Osteoblast (primary cell): ENCODE data around the gene CAMK2B. TPM values are rescaled to one million over a fixed set of nuclear protein-coding genes. Genes with fewer than 3 reads are reported as not detected.
A peak's percentile ranks its signal among the peaks of the same experiment; 100 is the strongest.

Source experiments
- DNase-seq: peaks from one replicate; pipeline ENCODE4 v3.0.0; 2011; ENCODE audit warnings: low spot score, mixed read lengths; ENCODE audit not compliant: insufficient read length; ENCODE audit errors: missing footprints
- H2AFZ ChIP-seq: 2 replicates; pipeline ENCODE4 v1.6.0; 2011; ENCODE audit warnings: mild to moderate bottlenecking, low read length
- H3K27ac ChIP-seq: 2 replicates; pipeline ENCODE4 v1.5.1; 2011; ENCODE audit warnings: mild to moderate bottlenecking, low read depth, low read length, moderate library complexity
- H3K27me3 ChIP-seq: 2 replicates; pipeline ENCODE4 v1.6.0; 2012; ENCODE audit warnings: mild to moderate bottlenecking, control low read depth, inconsistent platforms, low read length, moderate library complexity; ENCODE audit not compliant: insufficient read depth
- H3K36me3 ChIP-seq: 2 replicates; pipeline ENCODE4 v1.5.1; 2011; ENCODE audit warnings: mild to moderate bottlenecking, low read length, control low read depth, moderate library complexity; ENCODE audit not compliant: insufficient read depth
- H3K4me1 ChIP-seq: 2 replicates; pipeline ENCODE4 v1.5.1; 2011; ENCODE audit warnings: mild to moderate bottlenecking, low read length, control low read depth, moderate library complexity; ENCODE audit not compliant: insufficient read depth
- H3K4me2 ChIP-seq: 2 replicates; pipeline ENCODE4 v1.6.0; 2011; ENCODE audit warnings: mild to moderate bottlenecking, low read length; ENCODE audit not compliant: insufficient read depth
- H3K4me3 ChIP-seq: fragments of 200-600 bp; sonication (generic); 3 replicates; pipeline ENCODE4 v1.5.1; 2012; ENCODE audit warnings: mild to moderate bottlenecking, low read length, inconsistent platforms; ENCODE audit not compliant: insufficient read depth
- H3K79me2 ChIP-seq: 2 replicates; pipeline ENCODE4 v1.6.0; 2012; ENCODE audit warnings: mild to moderate bottlenecking, low read length, control low read depth, inconsistent platforms; ENCODE audit not compliant: insufficient read depth
- H3K9me3 ChIP-seq: 2 replicates; pipeline ENCODE4 v1.5.1; 2011; ENCODE audit warnings: low read depth, low read length, control low read depth
- H4K20me1 ChIP-seq: 2 replicates; pipeline ENCODE4 v1.6.0; 2012; ENCODE audit warnings: mild to moderate bottlenecking, low read length, control low read depth; ENCODE audit not compliant: insufficient read depth
- CTCF ChIP-seq: IDR thresholded peaks from 2 replicates; pipeline ENCODE4 v1.5.1; 2011; ENCODE audit warnings: mild to moderate bottlenecking, low read depth, low read length, moderate library complexity; ENCODE audit errors: extremely low read depth
- total RNA-seq: library from RNA; depleted of rRNA; stranded (reverse); fragments of >200 nt; gene quantifications from 2 replicates; pipeline ENCODE4 v1.2.3, GENCODE V29; 2012

Gene CAMK2B
- total RNA-seq, 1 donor = not detected

DNA sequence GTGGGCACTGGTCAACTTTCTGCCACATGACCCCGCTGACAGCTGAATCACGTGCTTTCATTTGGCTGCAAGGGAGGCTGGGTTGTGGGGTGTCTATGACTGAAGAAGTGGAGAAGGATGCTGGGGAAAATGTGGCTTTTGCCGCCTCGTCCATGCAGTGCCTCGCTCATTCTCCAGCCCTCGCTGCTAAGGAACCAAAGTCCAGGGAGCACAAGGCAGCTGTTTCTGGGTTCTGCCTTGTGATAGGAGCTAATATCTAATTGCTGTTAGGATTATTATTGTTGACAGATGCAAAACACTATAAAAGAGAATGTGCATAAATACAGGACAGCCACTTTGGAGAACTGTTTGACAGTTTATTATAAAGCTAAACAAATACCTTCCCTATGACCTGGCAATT lies 4.9 kb upstream of the CAMK2B start:
- Histone ChIP-seq H3K9me3 (no peaks in the 10 kb centered on the region), H3K27ac (no peak overlapping the region), H3K36me3 (no peaks in the 10 kb centered on the region), H3K4me2 (no peak overlapping the region), H3K4me1 (no peaks in the 10 kb centered on the region), H3K27me3 (peaks cover 21% of the 10 kb centered on the region), H2AFZ (no peak overlapping the region), H3K4me3 (no peak overlapping the region), H3K79me2 (no peaks in the 10 kb centered on the region), H4K20me1 (no peaks in the 10 kb centered on the region)
- no peak for DNase-seq
- no peak for TF ChIP-seq CTCF

- Histone ChIP-seq H3K79me2 (no peaks in the 10 kb centered on the region), H3K4me1 (no peaks in the 10 kb centered on the region), H2AFZ (no peak overlapping the region), H3K4me3 (no peak overlapping the region), H3K27ac (no peak overlapping the region), H3K9me3 (no peaks in the 10 kb centered on the region), H4K20me1 (no peaks in the 10 kb centered on the region), H3K4me2 (no peak overlapping the region), H3K36me3 (no peaks in the 10 kb centered on the region), H3K27me3 (peaks cover 21% of the 10 kb centered on the region)
- peak; percentile 32 for DNase-seq
- no peak for TF ChIP-seq CTCF
Measured at GRCh38 chr7:44329888-44330287, 4.5 kb upstream of the CAMK2B start.

DNA sequence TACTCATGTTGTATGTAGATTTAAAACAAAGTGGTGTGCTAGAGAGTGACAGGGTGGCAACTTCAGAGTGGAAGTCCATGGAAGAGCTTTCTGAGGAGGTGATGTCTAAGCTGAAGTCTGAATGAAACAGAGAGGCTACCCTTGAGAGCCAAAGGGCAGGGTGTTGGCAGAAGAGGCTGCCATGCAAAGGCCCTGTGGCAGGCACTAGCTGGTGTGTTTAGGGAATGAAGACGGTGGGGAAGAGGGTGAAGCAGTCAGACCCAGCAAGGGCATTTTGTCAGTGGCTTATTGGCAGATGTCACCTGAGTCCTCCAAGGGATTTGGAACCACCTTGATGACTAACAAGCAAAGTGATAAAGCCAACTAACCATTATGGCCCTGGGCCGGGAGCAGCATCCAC lies 3.7 kb upstream of the CAMK2B start:
- H3K36me3 ChIP-seq = no peaks in the 10 kb centered on the region

GRCh38 chr7:44327981-44328380 lies 2.6 kb upstream of the CAMK2B start:
- H3K4me3 ChIP-seq = no peak overlapping the region
- no peak for TF ChIP-seq CTCF
- no peaks in the 10 kb centered on the region for H3K36me3 ChIP-seq
- no peaks in the 10 kb centered on the region for H3K4me1 ChIP-seq
- no peak overlapping the region for H3K27ac ChIP-seq
- H4K20me1 ChIP-seq = no peaks in the 10 kb centered on the region
- H3K79me2 ChIP-seq = no peaks in the 10 kb centered on the region
- H3K4me2 ChIP-seq = no peak overlapping the region
- no peak overlapping the region for H2AFZ ChIP-seq
- no peak for DNase-seq
- peaks cover 35% of the 10 kb centered on the region for H3K27me3 ChIP-seq
- H3K9me3 ChIP-seq = no peaks in the 10 kb centered on the region

More for the DNA sequence above, 3.7 kb upstream of the CAMK2B start:
- no peak for TF ChIP-seq CTCF
- Histone ChIP-seq H3K27ac (no peak overlapping the region), H2AFZ (no peak overlapping the region), H3K27me3 (peaks cover 27% of the 10 kb centered on the region), H3K9me3 (no peaks in the 10 kb centered on the region), H3K4me3 (no peak overlapping the region), H3K4me2 (no peak overlapping the region), H3K79me2 (no peaks in the 10 kb centered on the region), H4K20me1 (no peaks in the 10 kb centered on the region), H3K4me1 (no peaks in the 10 kb centered on the region)
- DNase-seq = peak; percentile 55
